GM10847 (cell line): ENCODE results near the gene FAM210A.

ENCODE experiments used
- POLR2A ChIP-seq: IDR thresholded peaks from 2 replicates; pipeline ENCODE4 v1.6.1; 2011; ENCODE audit not compliant: insufficient read length; ENCODE audit errors: extremely low read depth

FAM210A gene

DNA sequence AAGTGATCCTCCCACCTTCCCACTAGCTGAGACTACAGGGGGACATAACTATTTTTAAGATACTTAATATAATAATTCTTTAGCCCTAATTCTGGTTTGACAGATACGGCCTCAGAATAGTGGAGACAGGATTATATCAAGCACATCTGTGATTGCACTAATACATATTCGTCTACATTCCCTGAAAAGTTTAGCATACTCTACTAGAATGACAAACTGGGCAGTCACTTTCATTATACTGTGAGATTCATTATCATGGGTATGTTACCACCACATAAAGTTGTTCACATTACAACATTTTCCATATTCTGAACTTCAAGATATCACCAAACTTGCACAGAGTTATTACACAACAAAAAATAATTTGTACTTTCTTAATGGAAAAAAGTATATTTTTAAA lies 11.0 kb downstream of the FAM210A start:
- TF ChIP-seq POLR2A: no peak

DNA sequence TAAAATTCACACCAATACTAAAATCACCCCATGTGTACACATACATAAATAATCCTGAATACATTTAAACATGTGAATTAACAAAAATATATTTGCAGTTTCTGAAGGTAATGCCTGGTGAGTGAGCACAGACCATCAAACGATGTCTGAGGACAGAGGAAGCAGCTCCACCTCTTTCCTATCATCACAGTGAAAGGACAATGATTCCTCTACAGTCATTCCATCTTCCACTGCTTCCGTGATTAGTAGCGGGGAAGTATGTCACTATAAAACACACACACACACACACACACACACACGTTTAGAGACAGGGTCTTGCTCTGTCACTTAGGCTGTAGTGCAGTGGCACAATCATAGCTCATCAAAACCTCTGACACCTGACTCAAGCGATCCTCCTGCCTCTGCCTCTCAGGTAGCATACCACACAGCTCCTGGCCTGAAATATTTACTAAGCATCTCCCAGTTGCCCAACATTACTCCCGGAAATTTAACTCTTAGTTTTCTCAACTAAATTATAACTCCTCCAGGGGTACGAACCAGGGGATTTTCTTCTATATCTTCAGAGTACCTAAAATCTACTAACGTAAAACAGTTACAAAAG lies 12.8 kb downstream of the FAM210A start:
- TF ChIP-seq POLR2A: no peak

DNA sequence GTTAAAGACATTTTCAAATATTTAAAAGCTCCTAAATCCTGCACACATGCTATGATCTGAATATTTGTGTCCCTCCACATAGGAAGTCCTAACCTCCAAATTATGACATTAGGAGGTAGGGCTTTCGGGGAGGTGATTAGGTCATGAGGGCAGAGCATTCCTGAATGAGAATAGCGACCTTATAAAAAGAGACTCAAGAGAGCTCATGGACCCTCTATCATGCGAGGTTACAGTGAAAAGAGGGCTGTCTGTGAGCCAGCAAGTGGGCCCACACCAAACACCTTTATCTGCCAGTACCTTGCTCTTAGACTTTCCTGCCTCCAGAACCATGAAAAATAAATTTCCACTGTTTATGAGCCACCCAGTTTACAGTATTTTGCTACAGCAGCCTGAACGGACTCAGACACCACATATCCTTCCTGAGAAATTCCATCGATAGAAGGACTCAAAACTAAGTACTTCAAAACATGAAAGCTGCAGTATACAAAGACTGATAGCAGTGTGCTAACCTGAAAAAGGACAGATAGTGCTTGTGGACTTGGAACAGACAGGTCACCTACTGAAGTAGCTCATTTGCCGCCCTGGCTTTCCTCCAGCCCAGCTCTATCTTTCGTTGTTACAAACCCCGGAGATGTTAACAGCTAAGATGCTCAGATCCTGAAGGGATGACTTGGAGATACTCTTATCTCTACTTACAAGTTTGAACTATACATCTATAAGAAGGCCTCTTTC lies 13.8 kb downstream of the FAM210A start:
- no peak for TF ChIP-seq POLR2A

DNA sequence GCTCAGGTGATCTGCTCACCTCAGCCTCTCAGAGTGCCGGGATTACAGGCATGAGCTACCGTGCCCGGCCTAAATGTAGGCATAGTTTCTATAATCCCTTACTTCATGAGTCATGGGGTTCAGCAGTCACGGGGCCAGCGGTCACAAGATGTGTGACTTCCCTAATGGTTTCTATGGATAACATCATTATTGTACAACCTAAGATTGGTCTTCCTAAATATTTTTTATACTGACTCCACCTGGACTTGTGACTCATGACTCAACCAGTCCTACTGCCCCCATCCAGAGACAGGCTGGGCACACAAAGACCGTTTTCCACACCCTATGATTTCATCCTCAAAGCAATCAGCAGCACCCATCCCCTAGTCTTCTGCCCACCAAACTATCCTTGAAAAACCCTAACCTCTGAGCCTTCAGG lies 15.9 kb downstream of the FAM210A start:
- TF ChIP-seq POLR2A: no peak

DNA sequence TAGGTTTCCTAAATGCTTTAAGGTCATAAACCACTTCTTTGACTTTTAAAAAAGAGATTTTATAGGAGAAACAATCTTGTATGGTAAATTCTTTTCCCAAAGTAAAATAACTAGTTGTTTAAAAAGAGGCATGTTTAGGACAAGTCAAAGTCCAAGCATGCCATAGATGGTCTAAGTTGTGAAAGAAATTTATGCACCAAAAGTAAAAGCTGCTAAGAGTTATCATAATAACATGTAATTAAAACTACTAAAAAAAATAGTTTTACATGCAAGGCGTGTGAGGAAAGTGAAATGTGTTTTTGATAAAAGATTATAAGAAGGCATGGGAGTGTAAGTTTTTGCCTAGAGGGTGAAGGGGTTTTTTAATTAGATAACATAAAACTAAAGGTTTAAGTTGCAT lies 22.5 kb downstream of the FAM210A start:
- no peak for TF ChIP-seq POLR2A

DNA sequence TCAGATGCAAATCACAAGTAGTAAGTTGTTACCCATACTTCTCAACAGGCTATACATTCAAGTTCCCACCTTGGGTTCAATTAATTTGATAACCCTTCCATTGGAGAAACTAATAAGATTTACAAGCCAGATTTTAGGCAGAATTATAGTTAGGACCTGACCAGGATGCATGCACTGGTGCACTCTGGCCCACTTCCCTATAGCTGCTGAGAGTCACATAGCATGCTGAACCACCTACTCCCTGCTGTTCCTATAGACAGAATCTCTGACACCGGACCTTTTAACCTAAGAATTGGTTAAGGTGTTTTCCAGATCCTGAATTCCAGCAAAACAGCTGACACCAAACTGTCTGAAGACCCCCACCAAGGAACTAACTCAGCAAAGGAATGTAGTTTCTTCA lies 26.2 kb downstream of the FAM210A start:
- no peak for TF ChIP-seq POLR2A

DNA sequence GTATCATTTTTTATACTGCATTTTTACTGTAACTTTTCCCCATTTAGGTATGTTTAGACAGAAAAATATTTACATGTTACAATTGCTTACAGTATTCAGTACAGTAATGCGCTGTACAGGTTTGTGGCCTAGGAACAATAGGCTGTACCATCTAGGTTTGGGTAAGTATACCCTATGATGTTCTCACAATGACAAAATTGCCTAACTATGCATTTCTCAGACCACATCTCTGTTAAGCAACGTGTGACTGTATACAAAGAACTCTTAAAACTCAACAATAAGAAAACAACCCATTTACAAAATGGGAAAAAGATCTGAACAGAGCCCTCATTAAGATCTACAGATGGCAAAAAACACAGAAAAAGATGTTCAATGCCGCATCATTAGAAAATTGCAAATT lies 29.4 kb downstream of the FAM210A start:
- TF ChIP-seq POLR2A: no peak

DNA sequence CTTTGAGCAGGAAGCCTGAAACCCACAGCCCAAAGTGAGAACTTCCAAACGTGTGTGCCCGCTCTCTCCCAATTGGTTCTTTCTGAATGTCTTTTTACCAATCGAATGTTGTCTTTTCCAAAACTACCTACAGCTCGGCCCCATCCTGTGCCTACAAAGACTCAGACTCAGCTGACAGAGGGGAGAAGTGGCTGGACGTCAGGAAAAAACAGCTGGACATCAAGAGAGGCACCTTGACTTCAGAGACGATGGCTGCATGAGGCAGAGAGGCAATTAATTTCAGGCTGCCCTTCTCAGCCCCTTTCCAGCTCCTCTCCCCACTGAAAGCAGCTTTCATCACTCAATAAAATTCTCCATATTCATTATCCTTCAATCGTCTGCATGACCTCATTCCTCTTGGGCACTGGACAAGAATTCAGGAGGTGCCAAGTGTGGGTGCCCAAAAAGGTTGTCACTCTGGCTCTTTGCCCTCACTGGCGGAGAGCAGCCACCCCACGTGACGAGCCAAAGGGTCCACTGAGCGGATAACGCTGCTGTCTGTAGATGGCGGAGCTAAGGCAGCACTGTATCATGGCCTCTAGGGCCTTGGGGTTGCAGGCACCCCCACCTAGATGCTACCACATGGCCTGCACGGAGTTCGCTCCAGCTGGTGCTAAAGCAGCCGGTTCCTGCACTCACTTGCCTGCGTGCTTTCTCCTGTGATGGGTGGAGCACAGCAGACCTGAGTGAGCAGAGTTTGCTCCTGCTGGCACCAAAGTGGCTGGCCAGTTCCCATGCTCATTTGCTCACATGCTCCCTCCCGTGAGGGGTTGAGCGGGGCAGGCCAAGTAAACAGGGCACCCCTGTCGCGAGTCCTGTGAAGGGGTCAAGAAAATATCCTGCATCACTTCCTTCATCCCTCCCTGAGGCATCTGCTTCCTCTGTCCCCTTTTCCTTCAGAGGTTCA lies 37.9 kb downstream of the FAM210A start:
- no peak for TF ChIP-seq POLR2A

DNA sequence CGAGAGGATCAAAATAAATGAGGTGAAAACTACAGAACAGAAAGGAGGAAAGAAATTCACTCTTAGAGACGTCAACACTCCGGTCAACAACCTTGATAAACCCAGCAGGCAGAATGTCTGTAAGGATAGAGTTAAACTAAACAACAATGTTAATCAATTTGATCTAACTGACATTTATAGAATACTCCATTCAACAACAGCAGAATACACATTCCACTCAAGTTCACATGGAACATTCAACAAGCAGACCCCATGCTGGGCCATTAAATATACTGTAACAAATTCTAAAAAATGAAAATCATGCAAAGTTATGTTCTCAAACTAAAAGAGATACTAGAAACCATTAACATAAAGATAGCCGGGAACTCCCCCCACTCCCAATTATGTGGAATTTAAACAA lies 41.8 kb downstream of the FAM210A start:
- TF ChIP-seq POLR2A: no peak

DNA sequence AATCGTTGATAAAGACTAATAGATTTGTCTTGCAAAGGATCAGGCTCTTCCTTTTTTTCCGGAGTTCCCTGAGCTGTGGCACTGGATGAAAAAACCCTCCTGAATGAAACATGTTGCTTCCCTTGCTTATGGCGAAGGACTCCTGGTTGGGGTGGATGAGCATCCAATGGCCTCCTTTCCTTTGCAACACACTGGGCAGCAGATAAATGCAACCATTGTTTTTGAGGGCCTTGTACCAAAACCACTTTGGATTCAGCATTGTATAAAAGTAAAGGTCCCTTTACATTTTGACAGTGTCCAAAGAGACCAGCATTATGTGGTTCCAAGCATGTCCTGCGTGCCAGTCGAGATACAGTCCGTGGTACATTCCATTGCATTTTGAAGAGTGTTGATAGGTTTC lies 44.7 kb downstream of the FAM210A start:
- TF ChIP-seq POLR2A: no peak

DNA sequence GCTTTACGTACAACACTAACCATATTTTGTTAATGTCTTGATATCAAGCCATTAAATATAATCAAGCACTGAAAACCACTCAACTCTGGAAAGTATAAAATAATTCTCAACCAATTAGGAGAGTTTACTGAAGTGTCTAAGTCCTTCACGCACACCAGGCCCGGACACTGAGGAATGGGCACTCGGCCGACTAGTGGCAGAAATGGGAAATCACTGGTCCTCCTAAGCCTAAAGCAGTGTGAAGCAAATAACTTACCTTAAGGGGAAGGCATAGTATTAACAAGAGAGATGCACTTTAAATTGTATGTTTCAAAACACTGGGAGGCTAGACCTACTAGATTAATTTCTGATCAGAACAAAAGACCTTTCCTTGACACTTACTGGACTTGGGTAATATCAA lies 45.7 kb downstream of the FAM210A start:
- no peak for TF ChIP-seq POLR2A

DNA sequence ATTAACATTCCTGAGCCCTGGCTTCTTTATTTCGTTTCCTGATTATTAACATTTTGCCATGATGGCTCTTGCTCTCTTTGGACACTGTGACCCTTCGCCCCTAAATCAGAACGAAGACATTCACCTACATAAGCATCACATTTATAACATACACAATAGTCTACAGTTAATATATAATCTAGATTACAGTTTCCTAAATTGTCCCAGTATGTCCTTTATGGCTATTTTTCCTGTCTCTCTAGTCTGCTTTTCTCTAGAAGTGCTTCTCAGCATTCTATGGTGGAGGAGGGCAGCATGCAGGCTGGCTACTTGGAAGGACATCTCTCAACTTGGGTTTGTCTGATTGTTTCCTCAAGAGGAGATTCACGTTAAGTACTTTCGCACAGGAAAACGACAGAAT lies 49.9 kb downstream of the FAM210A start:
- no peak for TF ChIP-seq POLR2A

DNA sequence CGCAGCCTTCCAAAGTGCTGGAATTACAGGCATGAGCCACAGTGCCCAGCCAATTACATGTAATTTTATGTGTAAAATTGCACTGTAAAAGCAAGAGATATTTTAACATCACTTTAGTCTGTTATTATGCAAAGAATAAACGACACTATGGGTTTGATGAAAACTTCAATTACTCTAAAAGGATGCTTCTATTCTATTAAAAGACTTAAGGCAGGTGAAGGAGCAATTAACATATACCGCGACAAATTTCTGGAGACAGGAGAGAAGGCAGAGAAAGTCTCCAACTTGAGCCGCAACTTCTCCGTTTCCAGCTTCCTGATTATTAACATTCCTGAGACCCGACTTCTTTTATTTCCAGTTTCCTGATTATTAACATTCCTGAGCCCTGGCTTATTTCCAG lies 53.7 kb downstream of the FAM210A start:
- TF ChIP-seq POLR2A: no peak

DNA sequence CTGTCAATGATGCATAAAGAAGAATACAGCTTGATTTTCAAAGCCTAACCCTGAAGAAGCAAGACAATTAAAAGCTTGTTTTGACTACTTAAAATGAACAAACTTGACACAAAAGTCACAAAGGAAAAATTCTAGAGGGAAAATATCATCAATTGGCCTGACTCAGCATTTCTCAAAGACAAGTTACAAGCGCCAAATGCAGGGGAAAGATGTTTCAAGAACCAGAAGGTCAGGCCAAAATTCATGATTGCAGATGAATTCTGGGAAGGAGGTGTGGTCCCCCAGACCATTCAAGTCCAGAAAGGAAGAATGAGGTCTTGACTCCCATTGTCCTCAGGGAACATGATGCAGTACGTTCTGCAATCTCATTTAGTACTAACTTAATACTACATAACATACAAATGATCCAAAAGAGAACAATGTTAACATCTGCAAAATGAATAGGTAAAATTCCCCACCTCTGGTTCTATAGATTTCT lies 64.5 kb downstream of the FAM210A start:
- no peak for TF ChIP-seq POLR2A

DNA sequence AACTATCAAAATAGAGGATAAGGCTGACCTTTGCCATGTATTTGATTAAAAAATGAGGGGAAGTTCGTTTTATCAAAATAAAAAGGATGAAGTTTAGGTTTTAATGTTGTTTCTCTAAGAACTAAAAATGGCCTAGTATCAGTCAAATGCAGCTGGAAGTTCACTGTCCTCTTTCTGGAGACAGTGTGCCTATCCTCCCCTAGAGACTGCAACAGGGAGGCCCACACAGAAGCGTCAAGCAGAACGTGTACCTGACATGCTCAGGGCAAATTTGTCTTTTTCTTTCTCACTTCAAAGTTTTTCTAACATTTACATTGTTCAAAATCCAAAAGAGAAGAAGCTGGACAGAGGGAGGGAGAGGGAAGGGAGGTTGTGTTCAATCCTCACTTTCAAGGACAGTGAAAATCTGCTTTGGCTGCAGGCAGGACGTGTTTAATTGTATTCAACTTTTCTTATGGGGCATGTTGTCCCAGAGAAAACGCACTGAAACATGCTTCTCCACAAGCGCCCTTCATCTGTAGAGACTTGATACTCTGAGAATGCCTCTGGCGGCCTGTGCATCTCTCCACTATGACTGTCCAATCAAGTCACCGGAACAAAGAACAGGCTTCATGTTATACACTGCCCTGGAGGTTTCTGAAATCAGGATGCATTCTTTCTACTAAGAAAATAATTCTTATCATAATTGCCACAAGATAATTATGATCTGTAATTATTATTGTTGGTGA lies 65.1 kb downstream of the FAM210A start:
- TF ChIP-seq POLR2A: no peak

DNA sequence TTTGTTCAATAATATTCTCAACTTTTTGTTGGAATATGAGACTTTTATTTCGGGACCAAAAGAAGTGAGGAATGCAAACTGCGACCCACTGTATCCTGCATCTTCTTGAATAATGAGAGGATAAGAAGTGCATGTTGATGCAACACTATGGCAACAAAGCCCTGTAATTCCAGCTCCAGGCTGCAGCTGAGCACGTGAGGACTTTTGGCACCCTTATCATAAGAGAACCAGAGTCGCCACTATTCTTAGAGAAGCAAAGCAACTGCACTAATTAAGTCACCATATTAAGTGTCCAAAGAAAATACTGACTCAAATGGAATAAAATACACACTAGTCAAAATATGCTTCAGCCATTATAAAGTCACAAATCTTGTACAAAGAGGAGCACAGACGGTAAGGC lies 65.8 kb downstream of the FAM210A start:
- TF ChIP-seq POLR2A: no peak
